ENCODE measurements around the gene CHCHD3. TPM values are rescaled to one million over a fixed set of nuclear protein-coding genes. Genes with fewer than 3 reads are reported as not detected.
A peak's percentile ranks its signal among the peaks of the same experiment; 100 is the strongest.

Gene CHCHD3
- polyA plus RNA-seq, 3 donors: 30.5 to 56.7 (median 48.8) TPM

DNA sequence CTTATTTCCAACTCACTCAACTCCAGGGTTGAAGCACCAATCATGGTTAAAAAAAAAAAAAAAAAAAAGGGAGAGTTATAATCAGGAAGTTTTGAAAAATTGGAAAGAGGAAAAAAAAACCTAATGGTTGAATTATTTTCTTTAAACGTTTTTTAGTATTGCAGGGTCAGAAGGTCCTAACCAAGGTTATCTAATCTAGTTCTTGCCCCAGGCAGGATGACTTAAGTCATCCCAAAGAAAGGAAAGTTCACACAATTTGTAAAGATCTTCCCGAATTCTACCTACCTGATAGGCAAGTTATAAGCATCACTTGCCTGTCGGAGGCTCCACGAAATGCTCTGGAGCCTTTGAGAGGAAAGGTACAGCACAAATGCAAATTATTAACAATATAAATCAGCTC, 297.5 kb downstream of the CHCHD3 start:
- 100% methylated on average over 1 of the region's 4 CpGs for WGBS (ENCODE audit: insufficient coverage)
- H3K4me2 ChIP-seq (replicated peaks; ENCODE audit: extremely low read depth, low read length, poor library complexity, severe bottlenecking): no peak overlapping the region
- TF ChIP-seq, protein P1, sequence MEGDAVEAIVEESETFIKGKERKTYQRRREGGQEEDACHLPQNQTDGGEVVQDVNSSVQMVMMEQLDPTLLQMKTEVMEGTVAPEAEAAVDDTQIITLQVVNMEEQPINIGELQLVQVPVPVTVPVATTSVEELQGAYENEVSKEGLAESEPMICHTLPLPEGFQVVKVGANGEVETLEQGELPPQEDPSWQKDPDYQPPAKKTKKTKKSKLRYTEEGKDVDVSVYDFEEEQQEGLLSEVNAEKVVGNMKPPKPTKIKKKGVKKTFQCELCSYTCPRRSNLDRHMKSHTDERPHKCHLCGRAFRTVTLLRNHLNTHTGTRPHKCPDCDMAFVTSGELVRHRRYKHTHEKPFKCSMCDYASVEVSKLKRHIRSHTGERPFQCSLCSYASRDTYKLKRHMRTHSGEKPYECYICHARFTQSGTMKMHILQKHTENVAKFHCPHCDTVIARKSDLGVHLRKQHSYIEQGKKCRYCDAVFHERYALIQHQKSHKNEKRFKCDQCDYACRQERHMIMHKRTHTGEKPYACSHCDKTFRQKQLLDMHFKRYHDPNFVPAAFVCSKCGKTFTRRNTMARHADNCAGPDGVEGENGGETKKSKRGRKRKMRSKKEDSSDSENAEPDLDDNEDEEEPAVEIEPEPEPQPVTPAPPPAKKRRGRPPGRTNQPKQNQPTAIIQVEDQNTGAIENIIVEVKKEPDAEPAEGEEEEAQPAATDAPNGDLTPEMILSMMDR (IDR thresholded peaks at IDR 0.05): no peak
- H4K20me1 ChIP-seq (ENCODE audit: insufficient read depth, low read length): no peaks in the 10 kb centered on the region
- no peak overlapping the region for H3K4me3 ChIP-seq (replicated peaks in 1 of 3; ENCODE audit: low read depth in 2 of 3, low read length in 3 of 3)
- no peak overlapping the region for H3K9ac ChIP-seq (ENCODE audit: insufficient read depth, low read length, poor library complexity, severe bottlenecking)
- H3K36me3 ChIP-seq (replicated peaks in 1 of 2; ENCODE audit: control insufficient read depth in 1 of 2, insufficient read depth in 2 of 2, low read length in 2 of 2): peaks cover 11 to 31% of the 10 kb centered on the region in 2 donors
- Mint-ChIP-seq H3K4me1 (peaks cover 6% of the 10 kb centered on the region), H3K4me3 (no peak overlapping the region), H3K27me3 (ENCODE audit: low read depth in 3 of 3) (peaks cover 0 to under 1% (median 0%) of the 10 kb centered on the region in 3 donors), H3K9me3 (peaks cover 0 to 2% (median 0%) of the 10 kb centered on the region in 7 donors), H3K27ac (peak overlapping the region in 1 of 7 donors; percentile 34), H3K36me3 (peaks cover 28 to 29% of the 10 kb centered on the region in 2 donors)
- no peaks in the 10 kb centered on the region for H3K79me2 ChIP-seq (ENCODE audit: insufficient read depth, low read length)
- H3K27me3 ChIP-seq (ENCODE audit: control insufficient read depth in 2 of 2, insufficient read depth in 2 of 2, low read length in 2 of 2): no peaks in the 10 kb centered on the region
- no peak overlapping the region for H3K27ac ChIP-seq (ENCODE audit: low read depth in 1 of 2, low read length in 2 of 2)
- intact Hi-C loops (cut with micrococcal nuclease): no loop called here
- no peak overlapping the region for H2AFZ ChIP-seq (ENCODE audit: insufficient read depth, low read depth, low read length, poor library complexity, severe bottlenecking)
- no peaks in the 10 kb centered on the region for H3K9me3 ChIP-seq (replicated peaks in 1 of 2; ENCODE audit: control insufficient read depth in 1 of 2, insufficient read depth in 1 of 2, low read length in 2 of 2)
- H3K4me1 ChIP-seq (ENCODE audit: control insufficient read depth in 1 of 2, insufficient read depth in 2 of 2, low read length in 2 of 2): no peaks in the 10 kb centered on the region
- no peak for DNase-seq

DNA sequence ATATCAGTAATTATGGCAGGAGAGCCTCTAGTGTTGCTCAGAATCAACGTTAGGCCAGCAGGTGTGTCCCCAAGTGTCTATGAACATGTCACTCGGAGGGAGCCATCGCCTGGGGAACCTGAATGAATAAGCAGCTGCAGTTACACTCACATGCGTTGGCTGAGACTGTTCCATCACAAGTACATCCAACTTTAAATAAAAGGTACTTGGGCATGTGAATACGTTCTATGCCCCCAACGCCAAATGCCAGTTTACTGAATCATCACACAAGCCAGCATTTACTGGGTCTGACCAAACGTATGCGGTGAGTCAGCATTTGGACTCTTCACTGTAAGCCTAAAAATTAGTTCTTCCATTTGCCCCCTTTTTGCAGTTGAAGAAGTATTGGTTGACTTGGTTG, 298.1 kb downstream of the CHCHD3 start:
- H3K9ac ChIP-seq (ENCODE audit: insufficient read depth, low read length, poor library complexity, severe bottlenecking): no peak overlapping the region
- H3K27ac ChIP-seq (ENCODE audit: low read depth in 1 of 2, low read length in 2 of 2): no peak overlapping the region
- Mint-ChIP-seq H3K9me3 (peaks cover 0 to 2% (median 0%) of the 10 kb centered on the region in 7 donors), H3K27me3 (ENCODE audit: low read depth in 3 of 3) (peaks cover 0 to 2% (median 0%) of the 10 kb centered on the region in 3 donors), H3K36me3 (peaks cover 28 to 29% of the 10 kb centered on the region in 2 donors), H3K27ac (no peak overlapping the region), H3K4me1 (peaks cover 6% of the 10 kb centered on the region), H3K4me3 (no peak overlapping the region)
- TF ChIP-seq, protein P1 (IDR thresholded peaks at IDR 0.05): no peak
- no peaks in the 10 kb centered on the region for H3K4me1 ChIP-seq (ENCODE audit: control insufficient read depth in 1 of 2, insufficient read depth in 2 of 2, low read length in 2 of 2)
- no peaks in the 10 kb centered on the region for H3K9me3 ChIP-seq (replicated peaks in 1 of 2; ENCODE audit: control insufficient read depth in 1 of 2, insufficient read depth in 1 of 2, low read length in 2 of 2)
- H3K27me3 ChIP-seq (ENCODE audit: control insufficient read depth in 2 of 2, insufficient read depth in 2 of 2, low read length in 2 of 2): no peaks in the 10 kb centered on the region
- DNase-seq: no peak
- no peak overlapping the region for H3K4me3 ChIP-seq (replicated peaks in 1 of 3; ENCODE audit: low read depth in 2 of 3, low read length in 3 of 3)
- intact Hi-C loops (cut with micrococcal nuclease): no loop called here
- no peak overlapping the region for H2AFZ ChIP-seq (ENCODE audit: insufficient read depth, low read depth, low read length, poor library complexity, severe bottlenecking)
- WGBS (ENCODE audit: insufficient coverage): 92% methylated on average over 6 of the region's 8 CpGs
- no peak overlapping the region for H3K4me2 ChIP-seq (replicated peaks; ENCODE audit: extremely low read depth, low read length, poor library complexity, severe bottlenecking)
- no peaks in the 10 kb centered on the region for H3K79me2 ChIP-seq (ENCODE audit: insufficient read depth, low read length)
- no peaks in the 10 kb centered on the region for H4K20me1 ChIP-seq (ENCODE audit: insufficient read depth, low read length)
- peaks cover 9 to 31% of the 10 kb centered on the region in 2 donors for H3K36me3 ChIP-seq (replicated peaks in 1 of 2; ENCODE audit: control insufficient read depth in 1 of 2, insufficient read depth in 2 of 2, low read length in 2 of 2)
